ENCODE measurements around the gene RHOC. TPM values are rescaled to one million over a fixed set of nuclear protein-coding genes. Genes with fewer than 3 reads are reported as not detected.

The RHOC gene
- total and polyA plus RNA-seq, 4 experiments from 2014 or later, result 6.1 to 26.4 (median 12.4) TPM

GRCh38 chr1:112713466-112714312 is 6.8 kb upstream of the RHOC start:
- H3K27ac Mint-ChIP-seq, result peak overlapping the region in 4 of 7 donors; percentile 38 to 68 (median 42)
- H3K4me3 Mint-ChIP-seq, result peak overlapping the region in 7 of 8 donors; percentile 26 to 86 (median 63)
- CTCF ChIA-PET (ENCODE audit: partially characterized antibody), result interaction anchor here (1.3 to 4.1 kb wide), 4 partner anchors 86 to 428 kb away, joined by 3 to 56 read pairs (median 22); partner anchors contain the start of gene LRIG2
- no peaks in the 10 kb centered on the region for H3K36me3 Mint-ChIP-seq
- peaks cover 0 to 3% of the 10 kb centered on the region in 2 donors for H3K27me3 Mint-ChIP-seq
- peaks cover 22% of the 10 kb centered on the region for H3K4me1 ChIP-seq (ENCODE audit: insufficient read depth, low read length)
- peaks cover 12 to 28% (median 19%) of the 10 kb centered on the region in 4 donors for H3K4me1 Mint-ChIP-seq
- no peak overlapping the region for H3K27ac ChIP-seq (ENCODE audit: low read depth, low read length)
- POLR2A ChIA-PET (ENCODE audit: partially characterized antibody), result interaction anchor here (3.2 to 3.8 kb wide), 3 partner anchors 11 to 359 kb away, joined by 31 to 44 read pairs (median 36); partner anchors contain the start of genes CAPZA1, LRIG2 and ST7L
- peaks cover 3% of the 10 kb centered on the region for H3K27me3 ChIP-seq (ENCODE audit: insufficient read depth, low read length)
- no peaks in the 10 kb centered on the region for H3K9me3 Mint-ChIP-seq
- no peaks in the 10 kb centered on the region for H3K9me3 ChIP-seq (ENCODE audit: control insufficient read depth in 1 of 2, low read length in 2 of 2)
- intact Hi-C loops (cut with micrococcal nuclease), result loop anchor here (2.0 kb wide), 1 partner anchor 39 kb away; the partner anchor contains the start of gene MOV10
- H3K36me3 ChIP-seq (ENCODE audit: insufficient read depth, low read length), result no peaks in the 10 kb centered on the region
- peak overlapping the region in 1 of 2 donors; percentile 72 for H3K4me3 ChIP-seq (ENCODE audit: low read length in 2 of 2)
- no peak for DNase-seq

DNA sequence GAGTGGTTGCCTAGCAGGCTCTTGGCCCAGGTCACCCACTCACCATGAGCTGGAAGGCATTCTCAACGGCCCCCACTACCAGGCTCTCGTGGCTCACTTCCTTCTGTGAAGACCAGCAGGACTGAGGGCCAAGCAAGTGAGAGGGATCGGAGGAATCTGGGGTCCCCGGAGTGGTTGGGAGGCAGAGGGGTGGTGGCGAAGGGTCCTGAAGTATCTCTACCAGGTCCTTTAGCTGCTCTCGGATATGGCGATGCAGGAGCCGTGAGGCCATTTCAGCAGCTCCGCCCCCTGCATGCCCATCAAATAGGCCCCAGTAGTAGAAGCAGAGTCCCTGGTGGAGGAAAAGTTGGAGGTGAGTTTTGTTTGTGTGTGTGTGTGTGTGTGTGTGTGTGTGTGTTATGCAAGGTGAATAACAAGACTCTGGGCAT is 5.8 kb upstream of the RHOC start:
- H3K27me3 ChIP-seq (ENCODE audit: insufficient read depth, low read length), result peaks cover 3% of the 10 kb centered on the region
- ChIA-PET CTCF (ENCODE audit: partially characterized antibody) (no interaction called here), POLR2A (ENCODE audit: partially characterized antibody) (no interaction called here)
- H3K27ac ChIP-seq (ENCODE audit: low read depth, low read length), result no peak overlapping the region
- peaks cover 23% of the 10 kb centered on the region for H3K4me1 ChIP-seq (ENCODE audit: insufficient read depth, low read length)
- H3K4me3 ChIP-seq (ENCODE audit: low read length in 2 of 2), result no peak overlapping the region
- no peaks in the 10 kb centered on the region for H3K9me3 ChIP-seq (ENCODE audit: control insufficient read depth in 1 of 2, low read length in 2 of 2)
- Mint-ChIP-seq H3K36me3 (no peaks in the 10 kb centered on the region), H3K27ac (peak overlapping the region in 2 of 7 donors; percentile 10 to 36), H3K4me1 (peaks cover 10 to 24% (median 19%) of the 10 kb centered on the region in 4 donors), H3K4me3 (peak overlapping the region in 1 of 8 donors; percentile 21), H3K27me3 (peaks cover 0 to 2% of the 10 kb centered on the region in 2 donors), H3K9me3 (no peaks in the 10 kb centered on the region)
- H3K36me3 ChIP-seq (ENCODE audit: insufficient read depth, low read length), result no peaks in the 10 kb centered on the region
- intact Hi-C loops (cut with micrococcal nuclease), result no loop called here
- no peak for DNase-seq

DNA sequence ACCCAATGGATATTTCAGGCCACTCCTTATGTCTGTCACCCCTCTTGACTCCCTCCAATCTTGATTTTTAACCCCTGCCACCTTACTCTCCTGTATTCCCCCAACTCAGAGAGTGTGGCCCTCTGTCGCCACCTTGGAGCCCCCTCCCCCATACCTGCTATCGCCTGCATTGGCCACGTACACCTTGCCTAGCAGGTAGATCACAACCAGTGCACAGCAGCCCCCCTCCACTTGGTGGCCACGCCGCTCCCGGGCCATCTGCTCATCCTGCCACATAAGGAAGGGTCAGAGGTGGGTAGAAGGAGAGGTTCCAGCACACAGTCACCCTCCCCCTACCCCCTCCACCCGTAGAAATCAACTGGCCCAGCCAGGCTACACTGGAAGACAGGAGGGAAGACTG is 5.3 kb upstream of the RHOC start:
- peaks cover 28% of the 10 kb centered on the region for H3K4me1 ChIP-seq (ENCODE audit: insufficient read depth, low read length)
- no peak overlapping the region for H3K27ac ChIP-seq (ENCODE audit: low read depth, low read length)
- no peak for DNase-seq
- POLR2A ChIA-PET (ENCODE audit: partially characterized antibody), result no interaction called here
- Mint-ChIP-seq H3K4me3 (no peak overlapping the region), H3K27ac (no peak overlapping the region), H3K9me3 (no peaks in the 10 kb centered on the region), H3K4me1 (peaks cover 12 to 29% (median 21%) of the 10 kb centered on the region in 4 donors), H3K27me3 (peaks cover 0 to 2% of the 10 kb centered on the region in 2 donors), H3K36me3 (no peaks in the 10 kb centered on the region)
- intact Hi-C loops (cut with micrococcal nuclease), result no loop called here
- H3K9me3 ChIP-seq (ENCODE audit: control insufficient read depth in 1 of 2, low read length in 2 of 2), result no peaks in the 10 kb centered on the region
- H3K27me3 ChIP-seq (ENCODE audit: insufficient read depth, low read length), result peaks cover 3% of the 10 kb centered on the region
- H3K36me3 ChIP-seq (ENCODE audit: insufficient read depth, low read length), result no peaks in the 10 kb centered on the region
- CTCF ChIA-PET (ENCODE audit: partially characterized antibody), result no interaction called here
- no peak overlapping the region for H3K4me3 ChIP-seq (ENCODE audit: low read length in 2 of 2)

DNA sequence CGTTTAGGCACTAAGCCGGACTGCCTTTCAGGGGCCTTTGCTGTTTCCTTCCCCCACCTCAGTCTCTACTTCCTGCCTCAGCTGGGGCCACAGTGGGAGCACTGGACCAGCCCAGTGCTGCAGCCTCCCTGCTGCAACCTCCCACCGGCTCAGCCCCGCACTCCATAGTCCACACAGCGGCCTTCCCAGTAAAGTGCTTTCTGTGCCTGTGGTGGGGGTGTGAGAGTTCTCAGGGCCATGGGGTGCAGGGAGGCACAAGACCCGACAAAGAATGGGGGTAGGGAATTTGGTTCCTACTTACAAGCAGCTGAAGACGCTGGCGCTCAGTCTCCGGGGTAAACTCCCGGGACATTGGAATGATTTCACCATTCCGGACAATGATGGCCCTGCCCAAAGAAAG is 4.7 kb upstream of the RHOC start:
- Histone ChIP-seq H3K9me3 (ENCODE audit: control insufficient read depth in 1 of 2, low read length in 2 of 2) (no peaks in the 10 kb centered on the region), H3K36me3 (ENCODE audit: insufficient read depth, low read length) (no peaks in the 10 kb centered on the region), H3K4me3 (ENCODE audit: low read length in 2 of 2) (no peak overlapping the region), H3K27me3 (ENCODE audit: insufficient read depth, low read length) (peaks cover 3% of the 10 kb centered on the region), H3K27ac (ENCODE audit: low read depth, low read length) (no peak overlapping the region), H3K4me1 (ENCODE audit: insufficient read depth, low read length) (peaks cover 28% of the 10 kb centered on the region)
- POLR2A ChIA-PET (ENCODE audit: partially characterized antibody), result no interaction called here
- CTCF ChIA-PET (ENCODE audit: partially characterized antibody), result interaction anchor here (0.6 to 5.8 kb wide), 4 partner anchors 61 to 321 kb away, joined by 4 to 73 read pairs (median 30); no protein-coding TSS in a partner anchor
- Mint-ChIP-seq H3K9me3 (no peaks in the 10 kb centered on the region), H3K4me1 (peaks cover 12 to 29% (median 20%) of the 10 kb centered on the region in 4 donors), H3K36me3 (no peaks in the 10 kb centered on the region), H3K27me3 (peaks cover 0 to 2% of the 10 kb centered on the region in 2 donors), H3K4me3 (no peak overlapping the region), H3K27ac (no peak overlapping the region)
- DNase-seq, result no peak
- intact Hi-C loops (cut with micrococcal nuclease), result no loop called here

DNA sequence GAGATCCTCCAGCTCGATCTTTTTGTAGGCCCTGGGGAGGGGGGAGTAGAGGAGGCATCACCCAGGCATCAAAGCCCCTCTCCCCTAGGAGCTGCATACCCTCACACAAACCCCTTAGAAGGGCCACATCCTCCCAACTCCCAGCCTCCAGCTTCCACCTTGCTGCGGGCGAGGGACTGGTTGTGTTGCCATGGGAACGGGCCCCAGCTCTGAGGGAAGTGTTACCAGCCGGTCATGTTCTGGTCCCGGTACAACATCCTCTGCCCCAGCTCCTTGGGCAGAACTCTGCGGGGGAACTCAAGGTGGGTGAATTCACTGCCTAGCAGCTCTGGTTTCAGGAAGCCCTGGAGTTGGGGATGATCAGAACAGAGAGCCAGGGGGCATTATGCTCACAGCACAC is 4.1 kb upstream of the RHOC start:
- Histone ChIP-seq H3K36me3 (ENCODE audit: insufficient read depth, low read length) (no peaks in the 10 kb centered on the region), H3K27me3 (ENCODE audit: insufficient read depth, low read length) (peaks cover 3% of the 10 kb centered on the region), H3K9me3 (ENCODE audit: control insufficient read depth in 1 of 2, low read length in 2 of 2) (no peaks in the 10 kb centered on the region), H3K4me3 (ENCODE audit: low read length in 2 of 2) (no peak overlapping the region), H3K27ac (ENCODE audit: low read depth, low read length) (no peak overlapping the region), H3K4me1 (ENCODE audit: insufficient read depth, low read length) (peaks cover 31% of the 10 kb centered on the region)
- H3K4me1 Mint-ChIP-seq, result peaks cover 12 to 29% (median 19%) of the 10 kb centered on the region in 4 donors
- intact Hi-C loops (cut with micrococcal nuclease), result no loop called here
- peaks cover 0 to 2% of the 10 kb centered on the region in 2 donors for H3K27me3 Mint-ChIP-seq
- no peaks in the 10 kb centered on the region for H3K36me3 Mint-ChIP-seq
- no peak overlapping the region for H3K27ac Mint-ChIP-seq
- H3K4me3 Mint-ChIP-seq, result no peak overlapping the region
- POLR2A ChIA-PET (ENCODE audit: partially characterized antibody), result no interaction called here
- no peaks in the 10 kb centered on the region for H3K9me3 Mint-ChIP-seq
- DNase-seq, result no peak
- CTCF ChIA-PET (ENCODE audit: partially characterized antibody), result interaction anchor here (0.6 to 5.8 kb wide), 5 partner anchors 7 to 321 kb away, joined by 4 to 73 read pairs (median 56); partner anchors contain the start of gene PPM1J

GRCh38 chr1:112710586-112710985 is 3.7 kb upstream of the RHOC start:
- Mint-ChIP-seq H3K9me3 (no peaks in the 10 kb centered on the region), H3K4me3 (no peak overlapping the region), H3K36me3 (no peaks in the 10 kb centered on the region), H3K27me3 (peaks cover 0 to 2% of the 10 kb centered on the region in 2 donors), H3K4me1 (peaks cover 11 to 29% (median 18%) of the 10 kb centered on the region in 4 donors), H3K27ac (no peak overlapping the region)
- Histone ChIP-seq H3K27me3 (ENCODE audit: insufficient read depth, low read length) (peaks cover 3% of the 10 kb centered on the region), H3K36me3 (ENCODE audit: insufficient read depth, low read length) (no peaks in the 10 kb centered on the region), H3K27ac (ENCODE audit: low read depth, low read length) (no peak overlapping the region), H3K4me1 (ENCODE audit: insufficient read depth, low read length) (peaks cover 31% of the 10 kb centered on the region), H3K4me3 (ENCODE audit: low read length in 2 of 2) (no peak overlapping the region), H3K9me3 (ENCODE audit: control insufficient read depth in 1 of 2, low read length in 2 of 2) (no peaks in the 10 kb centered on the region)
- intact Hi-C loops (cut with micrococcal nuclease), result no loop called here
- CTCF ChIA-PET (ENCODE audit: partially characterized antibody), result interaction anchor here (1.5 to 5.8 kb wide), 5 partner anchors 8 to 320 kb away, joined by 4 to 73 read pairs (median 56); partner anchors contain the start of gene PPM1J
- no peak for DNase-seq
- POLR2A ChIA-PET (ENCODE audit: partially characterized antibody), result no interaction called here

- H3K27ac ChIP-seq (ENCODE audit: low read depth, low read length), result no peak overlapping the region
- peaks cover 33% of the 10 kb centered on the region for H3K4me1 ChIP-seq (ENCODE audit: insufficient read depth, low read length)
- Mint-ChIP-seq H3K4me1 (peaks cover 15 to 30% (median 20%) of the 10 kb centered on the region in 4 donors), H3K27ac (no peak overlapping the region), H3K36me3 (no peaks in the 10 kb centered on the region), H3K4me3 (no peak overlapping the region), H3K27me3 (peaks cover 0 to 2% of the 10 kb centered on the region in 2 donors), H3K9me3 (no peaks in the 10 kb centered on the region)
- CTCF ChIA-PET (ENCODE audit: partially characterized antibody), result interaction anchor here (1.5 to 5.8 kb wide), 5 partner anchors 8 to 320 kb away, joined by 4 to 73 read pairs (median 56); partner anchors contain the start of gene PPM1J
- H3K4me3 ChIP-seq (ENCODE audit: low read length in 2 of 2), result no peak overlapping the region
- POLR2A ChIA-PET (ENCODE audit: partially characterized antibody), result no interaction called here
- DNase-seq, result no peak
- H3K9me3 ChIP-seq (ENCODE audit: control insufficient read depth in 1 of 2, low read length in 2 of 2), result no peaks in the 10 kb centered on the region
- intact Hi-C loops (cut with micrococcal nuclease), result no loop called here
- H3K27me3 ChIP-seq (ENCODE audit: insufficient read depth, low read length), result peaks cover 3% of the 10 kb centered on the region
- H3K36me3 ChIP-seq (ENCODE audit: insufficient read depth, low read length), result no peaks in the 10 kb centered on the region
Observed at GRCh38 chr1:112710159-112710558, 3.2 kb upstream of the RHOC start.

Data from CD4-positive, alpha-beta memory T cell (primary cell).